GM12892 (cell line): ENCODE measurements around the gene ZIC2.

Experiments
- POLR2A ChIP-seq: IDR thresholded peaks from 2 replicates; pipeline ENCODE4 v1.6.1; 2011; ENCODE audit warnings: low read depth, low read length, control low read depth
- POLR2AphosphoS5 ChIP-seq: IDR thresholded peaks from 2 replicates; pipeline ENCODE4 v1.6.1; 2011; ENCODE audit warnings: low read depth, low read length, control low read depth
- TAF1 ChIP-seq: IDR thresholded peaks from 2 replicates; pipeline ENCODE4 v1.6.1; 2011; ENCODE audit warnings: low read depth, mild to moderate bottlenecking, control low read depth, low read length, borderline replicate concordance

DNA sequence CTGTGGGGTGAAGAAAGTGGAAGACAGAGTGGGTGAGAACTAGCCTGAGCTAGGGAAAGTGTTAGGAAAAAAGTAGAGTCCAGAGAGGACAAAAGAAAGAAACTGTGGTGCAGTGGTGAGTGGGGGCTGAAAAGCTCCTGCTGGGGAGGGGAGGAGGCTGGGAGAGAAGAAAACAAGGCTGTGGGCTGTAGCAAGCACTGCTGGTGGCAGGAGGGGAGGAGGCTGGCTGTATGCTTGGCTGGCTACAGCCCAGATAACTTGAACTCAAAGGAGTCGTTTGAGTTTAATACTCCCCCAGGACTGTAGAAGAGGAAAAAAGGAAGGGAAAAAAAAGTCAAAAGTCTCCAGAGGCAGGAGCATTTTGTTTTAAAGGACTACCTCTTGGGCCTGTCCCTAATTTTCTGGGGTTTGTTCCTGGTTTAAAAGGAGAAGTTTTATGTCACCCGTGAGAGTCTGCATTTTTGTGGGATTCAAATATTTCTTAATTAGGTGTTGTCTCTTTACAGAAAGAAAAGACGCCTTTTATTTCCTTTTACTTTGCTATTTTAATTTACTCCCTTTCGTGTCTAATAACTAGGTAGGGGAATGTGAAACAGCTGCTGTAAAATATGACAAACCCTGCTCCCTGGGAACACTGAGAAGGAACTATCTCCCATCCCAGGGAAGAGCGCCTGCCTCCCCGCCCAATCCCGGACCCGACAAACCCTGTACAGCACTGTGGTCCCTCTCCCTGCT lies 31.7 kb upstream of the ZIC2 start:
- TF ChIP-seq POLR2AphosphoS5 (no peak), TAF1 (no peak), POLR2A (no peak)
